Thyroid gland (tissue), 4 donors: ENCODE data around the gene KCNIP4.
"Not testable (repeated sequence)": the region's sequence is repeated elsewhere in the genome, so short reads cannot be mapped to it uniquely, and the experiment has no call there.

Experiments
- CTCF ChIP-seq, 6 experiments: fragments of 200-600 bp in 3 of 6; fragments of 450-650 bp in 3 of 6; sonication (generic) in 3 of 6; IDR thresholded peaks; one replicate each; pipeline ENCODE4 v1.5.1; 2016 to 2019; ENCODE audit warnings: antibody characterized with exemption in 6 of 6, mild to moderate bottlenecking in 2 of 6, inconsistent platforms in 1 of 6, moderate library complexity in 1 of 6
- POLR2A ChIP-seq, 2 donors: fragments of 450-650 bp; IDR thresholded peaks; one replicate each; pipeline ENCODE4 v1.6.1; 2017; ENCODE audit warnings: antibody characterized with exemption in 2 of 2, mild to moderate bottlenecking in 2 of 2, moderate library complexity in 1 of 2

DNA sequence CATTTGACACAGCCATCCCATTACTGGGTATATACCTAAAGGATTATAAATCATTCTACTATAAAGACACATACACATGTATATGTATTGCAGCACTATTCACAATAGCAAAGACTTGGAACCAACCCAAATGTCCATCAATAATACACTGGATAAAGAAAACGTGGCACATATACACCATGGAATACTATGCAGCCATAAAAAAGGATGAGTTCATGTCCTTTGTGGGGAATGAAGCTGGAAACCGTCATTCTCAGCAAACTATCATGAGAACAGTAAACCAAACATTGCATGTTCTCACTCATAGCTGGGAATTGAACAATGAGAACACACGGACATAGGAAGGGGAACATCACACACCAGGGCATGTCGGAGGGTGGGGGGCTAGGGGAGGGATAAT, 1202.6 kb downstream of the KCNIP4 start:
- not testable (repeated sequence) for TF ChIP-seq CTCF, POLR2A (IDR thresholded peaks at IDR 0.05)
